Colonic mucosa (tissue), 4 donors: Measurements from ENCODE around the gene GTF2A2. TPM values are rescaled to one million over a fixed set of nuclear protein-coding genes. Genes with fewer than 3 reads are reported as not detected.

Experiments used
- DNase-seq: peaks from one replicate; pipeline ENCODE4 v3.0.0-alpha.2; 2020
- H3K27ac ChIP-seq: fragments of 200-600 bp; one replicate; pipeline ENCODE4 v1.8.0; 2021
- H3K27me3 ChIP-seq: fragments of 200-600 bp; one replicate; pipeline ENCODE4 v1.8.0; 2021
- H3K36me3 ChIP-seq: fragments of 200-600 bp; one replicate; pipeline ENCODE4 v1.8.0; 2021
- H3K4me1 ChIP-seq: fragments of 200-600 bp; one replicate; pipeline ENCODE4 v1.8.0; 2021; ENCODE audit warnings: mild to moderate bottlenecking
- H3K4me3 ChIP-seq: fragments of 200-600 bp; one replicate; pipeline ENCODE4 v1.8.0; 2021
- H3K9ac ChIP-seq, 2 donors: one replicate each; pipeline ENCODE4 v1.7.0; 2013; ENCODE audit warnings: control low read depth in 2 of 2, low read depth in 2 of 2, low read length in 2 of 2
- H3K9me3 ChIP-seq: fragments of 200-600 bp; one replicate; pipeline ENCODE4 v1.8.0; 2021
- intact Hi-C: fragments of 100-400 bp; cut with DNase I; formaldehyde crosslinking; loops from one replicate; pipeline ENCODE4 v1.14.1; 2022
- total RNA-seq, 2 donors: library from RNA; stranded (reverse); fragmentation: NEBNext Ultra II Directional in 1 of 2; extraction: Animal tissue kit (Norgen Biotek cat#: 25700) in 1 of 2; gene quantifications; one replicate each; pipeline ENCODE4 v1.2.1, GENCODE V29; 2021
- TF ChIP-seq, protein P1 (sequence below): fragments of 200-600 bp; IDR thresholded peaks from one replicate; pipeline ENCODE4 v1.8.0; 2022; ENCODE audit warnings: antibody characterized with exemption, mild to moderate bottlenecking
- donor health status: healthy.
- donor health status: DM: no; HTN: no; CAD: no.
- donor health status: DM: no; HTN: no; CAD: no.

GTF2A2 gene
- total RNA-seq, 2 donors from 2014 or later, result 117 to 143 TPM

DNA sequence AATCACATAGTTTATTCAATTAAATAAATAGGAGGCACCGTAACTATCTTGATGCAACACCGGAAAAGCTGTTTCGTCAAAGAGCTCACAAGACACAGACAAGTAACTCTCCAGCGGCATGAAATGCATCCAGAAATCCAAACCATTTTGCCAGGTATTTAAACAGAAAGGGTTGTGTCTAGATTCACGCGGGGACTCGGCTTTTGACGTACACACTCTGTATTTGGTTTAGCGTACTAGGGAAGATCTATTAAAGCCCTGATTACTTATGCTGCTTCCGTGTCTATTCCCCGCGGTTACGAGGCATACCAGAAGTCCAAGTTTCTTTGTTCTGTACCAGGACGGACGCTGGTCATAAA, 31.1 kb upstream of the GTF2A2 start:
- Histone ChIP-seq H3K4me1 (peaks cover 8% of the 10 kb centered on the region), H3K9ac (peak overlapping the region; percentile 98 to 99), H3K27ac (peak overlapping the region; percentile 100), H3K9me3 (no peaks in the 10 kb centered on the region), H3K4me3 (peak overlapping the region; percentile 78), H3K27me3 (no peaks in the 10 kb centered on the region), H3K36me3 (no peaks in the 10 kb centered on the region)
- TF ChIP-seq, protein P1, sequence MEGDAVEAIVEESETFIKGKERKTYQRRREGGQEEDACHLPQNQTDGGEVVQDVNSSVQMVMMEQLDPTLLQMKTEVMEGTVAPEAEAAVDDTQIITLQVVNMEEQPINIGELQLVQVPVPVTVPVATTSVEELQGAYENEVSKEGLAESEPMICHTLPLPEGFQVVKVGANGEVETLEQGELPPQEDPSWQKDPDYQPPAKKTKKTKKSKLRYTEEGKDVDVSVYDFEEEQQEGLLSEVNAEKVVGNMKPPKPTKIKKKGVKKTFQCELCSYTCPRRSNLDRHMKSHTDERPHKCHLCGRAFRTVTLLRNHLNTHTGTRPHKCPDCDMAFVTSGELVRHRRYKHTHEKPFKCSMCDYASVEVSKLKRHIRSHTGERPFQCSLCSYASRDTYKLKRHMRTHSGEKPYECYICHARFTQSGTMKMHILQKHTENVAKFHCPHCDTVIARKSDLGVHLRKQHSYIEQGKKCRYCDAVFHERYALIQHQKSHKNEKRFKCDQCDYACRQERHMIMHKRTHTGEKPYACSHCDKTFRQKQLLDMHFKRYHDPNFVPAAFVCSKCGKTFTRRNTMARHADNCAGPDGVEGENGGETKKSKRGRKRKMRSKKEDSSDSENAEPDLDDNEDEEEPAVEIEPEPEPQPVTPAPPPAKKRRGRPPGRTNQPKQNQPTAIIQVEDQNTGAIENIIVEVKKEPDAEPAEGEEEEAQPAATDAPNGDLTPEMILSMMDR, result no peak
- no peak for DNase-seq
- intact Hi-C loops, result no loop called here

DNA sequence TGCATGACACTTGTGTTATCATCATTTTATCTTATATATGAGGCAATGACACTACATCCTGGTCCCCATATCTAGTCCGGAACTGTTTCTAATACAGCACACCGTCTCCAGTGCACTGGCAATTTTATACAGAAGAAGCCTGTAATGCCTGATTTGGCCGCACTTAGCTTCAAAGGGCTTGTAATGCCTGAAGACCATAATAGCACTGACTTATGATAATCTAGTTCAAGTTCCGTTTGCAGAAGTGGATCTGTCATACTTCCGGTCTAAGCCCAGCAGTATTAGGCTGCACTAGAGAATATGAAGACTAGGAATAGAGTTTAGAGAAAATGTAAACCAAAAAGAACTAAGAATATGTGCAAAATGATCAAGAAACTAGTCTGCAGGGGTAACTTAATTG, 30.5 kb upstream of the GTF2A2 start:
- Histone ChIP-seq H3K27ac (peak overlapping the region; percentile 100), H3K4me1 (peaks cover 8% of the 10 kb centered on the region), H3K27me3 (no peaks in the 10 kb centered on the region), H3K9ac (peak overlapping the region in 1 of 2 donors; percentile 98), H3K36me3 (no peaks in the 10 kb centered on the region), H3K4me3 (peak overlapping the region; percentile 78), H3K9me3 (no peaks in the 10 kb centered on the region)
- DNase-seq, result no peak
- intact Hi-C loops, result no loop called here
- TF ChIP-seq, protein P1, result no peak

DNA sequence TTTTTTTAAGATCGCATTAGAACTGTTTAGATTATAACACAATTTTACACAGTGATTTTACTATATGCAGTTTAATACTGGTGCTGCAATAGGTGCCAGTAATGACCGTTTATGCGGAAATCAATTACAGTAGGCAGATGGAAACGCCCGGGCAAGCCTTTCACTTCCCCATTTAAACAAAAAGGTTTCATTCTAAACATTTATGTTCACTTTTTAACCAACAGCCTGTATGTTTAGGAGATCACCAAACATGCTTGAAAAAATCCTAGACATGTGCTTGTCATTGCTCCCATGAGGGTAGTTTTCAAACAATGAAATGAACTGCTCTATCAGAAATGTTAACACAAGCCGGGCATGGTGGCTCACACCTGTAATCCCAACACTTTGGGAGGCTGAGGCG, 29.1 kb upstream of the GTF2A2 start:
- Histone ChIP-seq H3K36me3 (no peaks in the 10 kb centered on the region), H3K4me3 (no peak overlapping the region), H3K9me3 (no peaks in the 10 kb centered on the region), H3K9ac (no peak overlapping the region), H3K27me3 (no peaks in the 10 kb centered on the region), H3K27ac (peak overlapping the region; percentile 39), H3K4me1 (peaks cover 8% of the 10 kb centered on the region)
- peak; percentile 32 for DNase-seq
- intact Hi-C loops, result no loop called here
- TF ChIP-seq, protein P1, result no peak

DNA sequence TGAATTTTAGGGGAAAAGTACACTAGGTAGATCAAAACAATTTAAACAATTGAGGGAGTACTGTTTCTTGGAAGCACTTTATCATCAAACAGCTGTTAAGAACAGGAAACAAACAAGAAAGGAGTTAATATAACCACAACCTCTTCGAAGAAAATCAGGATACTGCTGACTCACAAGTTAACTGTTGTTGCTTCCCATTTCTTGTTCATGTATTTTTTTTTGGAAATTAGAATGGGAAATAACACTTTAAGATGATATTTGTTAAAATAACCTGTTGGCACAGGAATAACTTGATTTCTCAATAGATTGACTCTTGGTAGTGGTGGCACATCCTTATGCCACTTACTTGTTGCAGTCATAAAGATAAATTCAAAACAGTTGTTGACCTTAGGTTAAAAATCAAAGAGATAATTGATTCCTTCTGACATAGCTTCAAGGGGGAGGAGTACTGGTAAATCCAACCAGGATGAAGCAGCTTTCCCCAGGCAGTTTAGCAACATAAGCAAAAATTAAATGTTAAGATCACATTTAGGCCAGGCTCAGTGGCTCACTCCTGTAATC, 28.5 kb upstream of the GTF2A2 start:
- no peak overlapping the region for H3K4me3 ChIP-seq
- no peak for DNase-seq
- H3K27ac ChIP-seq, result peak overlapping the region; percentile 39

DNA sequence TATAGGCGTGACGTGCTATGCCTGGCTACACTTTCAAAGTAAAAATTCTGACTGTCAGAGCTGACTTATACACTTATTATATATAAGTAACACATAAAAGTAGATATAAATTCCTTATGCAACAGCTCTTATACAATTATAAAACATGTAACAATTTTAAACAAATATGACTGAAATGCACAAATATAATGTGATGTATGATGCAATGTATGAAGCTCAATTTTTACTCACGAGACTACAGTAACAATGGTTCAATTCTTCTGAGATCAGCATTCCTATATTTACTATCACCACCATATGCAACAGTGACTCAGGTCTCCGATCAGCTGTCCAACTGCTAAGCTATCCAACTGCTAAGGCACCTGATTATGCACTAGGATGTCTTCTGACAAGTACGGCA, 23.6 kb upstream of the GTF2A2 start:
- intact Hi-C loops, result no loop called here
- DNase-seq, result no peak
- peaks cover 2% of the 10 kb centered on the region for H3K4me1 ChIP-seq
- no peak overlapping the region for H3K27ac ChIP-seq
- TF ChIP-seq, protein P1, result no peak
- H3K4me3 ChIP-seq, result no peak overlapping the region
- peaks cover 11% of the 10 kb centered on the region for H3K36me3 ChIP-seq
- no peak overlapping the region for H3K9ac ChIP-seq
- no peaks in the 10 kb centered on the region for H3K27me3 ChIP-seq
- no peaks in the 10 kb centered on the region for H3K9me3 ChIP-seq

More for the DNA sequence above, 28.5 kb upstream of the GTF2A2 start:
- no peaks in the 10 kb centered on the region for H3K9me3 ChIP-seq
- H3K36me3 ChIP-seq, result no peaks in the 10 kb centered on the region
- no peaks in the 10 kb centered on the region for H3K27me3 ChIP-seq
- peaks cover 8% of the 10 kb centered on the region for H3K4me1 ChIP-seq
- no peak overlapping the region for H3K9ac ChIP-seq
- intact Hi-C loops, result no loop called here
- TF ChIP-seq, protein P1, result no peak
